NCI-H748 (cell line): ENCODE results near the gene FHAD1.

Experiments used
- DNase-seq: peaks from one replicate; lab custom pipeline; 2025; ENCODE audit not compliant: unreplicated experiment; lab: John Stamatoyannopoulos, UW

Gene FHAD1

GRCh38 chr1:15344380-15344779, 97.4 kb downstream of the FHAD1 start:
- DNase-seq = no peak

- no peak for DNase-seq
These were observed 98.0 kb downstream of the FHAD1 start for GRCh38 chr1:15344800-15345704.

GRCh38 chr1:15345705-15346345, 98.8 kb downstream of the FHAD1 start:
- DNase-seq = no peak

GRCh38 chr1:15346346-15347030, 99.5 kb downstream of the FHAD1 start:
- no peak for DNase-seq

- DNase-seq = no peak
These were observed 100.2 kb downstream of the FHAD1 start for GRCh38 chr1:15347182-15347581.

- no peak for DNase-seq
These were observed 101.6 kb downstream of the FHAD1 start for GRCh38 chr1:15348648-15349047.

GRCh38 chr1:15349133-15349532, 102.1 kb downstream of the FHAD1 start:
- DNase-seq = no peak

GRCh38 chr1:15350151-15350550, 103.1 kb downstream of the FHAD1 start:
- no peak for DNase-seq

GRCh38 chr1:15350551-15351200, 103.7 kb downstream of the FHAD1 start:
- DNase-seq = no peak

- DNase-seq = no peak
These were observed 104.3 kb downstream of the FHAD1 start for GRCh38 chr1:15351310-15351709.

- no peak for DNase-seq
These were observed 105.3 kb downstream of the FHAD1 start for GRCh38 chr1:15352128-15352957.

- no peak for DNase-seq
These were observed 107.0 kb downstream of the FHAD1 start for GRCh38 chr1:15353839-15354579.

GRCh38 chr1:15354580-15354965, 107.5 kb downstream of the FHAD1 start:
- DNase-seq = no peak

- DNase-seq = no peak
These were observed 109.1 kb downstream of the FHAD1 start for GRCh38 chr1:15355968-15356625.

- DNase-seq = no peak
These were observed 110.7 kb downstream of the FHAD1 start for GRCh38 chr1:15357612-15358207.

- no peak for DNase-seq
These were observed 111.6 kb downstream of the FHAD1 start for GRCh38 chr1:15358565-15359133.

GRCh38 chr1:15360700-15361099, 113.7 kb downstream of the FHAD1 start:
- no peak for DNase-seq

GRCh38 chr1:15362096-15362736, 115.2 kb downstream of the FHAD1 start:
- no peak for DNase-seq
